Measurements from ENCODE around the gene ABCC9.

DNA sequence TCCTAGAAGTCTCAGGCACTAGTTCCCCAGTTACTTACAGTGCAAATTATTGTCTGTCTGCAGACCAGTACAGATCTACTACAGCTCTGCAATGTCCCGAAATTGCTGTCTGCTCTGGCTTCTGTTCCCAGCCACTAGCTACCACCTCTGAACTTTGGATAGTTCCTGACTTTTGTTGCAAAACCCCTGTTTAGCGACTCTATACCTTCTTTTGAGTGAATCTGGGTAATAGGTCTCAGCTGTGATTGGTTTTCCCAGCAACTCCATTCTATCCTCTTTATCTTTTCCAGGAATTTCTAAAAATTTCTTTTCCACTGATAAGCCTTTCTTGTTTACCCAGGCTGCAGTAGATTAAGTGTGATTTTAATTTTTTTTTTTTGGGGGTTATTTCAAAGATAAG lies 183.5 kb downstream of the ABCC9 start:
- TF ChIP-seq, protein P1, sequence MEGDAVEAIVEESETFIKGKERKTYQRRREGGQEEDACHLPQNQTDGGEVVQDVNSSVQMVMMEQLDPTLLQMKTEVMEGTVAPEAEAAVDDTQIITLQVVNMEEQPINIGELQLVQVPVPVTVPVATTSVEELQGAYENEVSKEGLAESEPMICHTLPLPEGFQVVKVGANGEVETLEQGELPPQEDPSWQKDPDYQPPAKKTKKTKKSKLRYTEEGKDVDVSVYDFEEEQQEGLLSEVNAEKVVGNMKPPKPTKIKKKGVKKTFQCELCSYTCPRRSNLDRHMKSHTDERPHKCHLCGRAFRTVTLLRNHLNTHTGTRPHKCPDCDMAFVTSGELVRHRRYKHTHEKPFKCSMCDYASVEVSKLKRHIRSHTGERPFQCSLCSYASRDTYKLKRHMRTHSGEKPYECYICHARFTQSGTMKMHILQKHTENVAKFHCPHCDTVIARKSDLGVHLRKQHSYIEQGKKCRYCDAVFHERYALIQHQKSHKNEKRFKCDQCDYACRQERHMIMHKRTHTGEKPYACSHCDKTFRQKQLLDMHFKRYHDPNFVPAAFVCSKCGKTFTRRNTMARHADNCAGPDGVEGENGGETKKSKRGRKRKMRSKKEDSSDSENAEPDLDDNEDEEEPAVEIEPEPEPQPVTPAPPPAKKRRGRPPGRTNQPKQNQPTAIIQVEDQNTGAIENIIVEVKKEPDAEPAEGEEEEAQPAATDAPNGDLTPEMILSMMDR (IDR thresholded peaks at IDR 0.05): no peak
- TF ChIP-seq POLR2A (IDR thresholded peaks at IDR 0.05) (no peak), EP300 (IDR thresholded peaks at IDR 0.05) (no peak)
